Measurements from ENCODE around the gene MYO1A. TPM values are rescaled to one million over a fixed set of nuclear protein-coding genes. Genes with fewer than 3 reads are reported as not detected.

Gene MYO1A
- total and polyA plus RNA-seq, 2 donors from 2014 or later, result 0.25 to 0.77 TPM

GRCh38 chr12:57012600-57013465, 37.1 kb downstream of the MYO1A start:
- no peaks in the 10 kb centered on the region for H3K27me3 ChIP-seq (ENCODE audit: control insufficient read depth, insufficient read depth, low read length)
- peaks cover 0 to 4% (median 0%) of the 10 kb centered on the region in 3 donors for H3K4me1 ChIP-seq (ENCODE audit: control insufficient read depth in 2 of 3, insufficient read depth in 2 of 3, low read depth in 1 of 3, low read length in 3 of 3)
- no peaks in the 10 kb centered on the region for H3K9me3 ChIP-seq (ENCODE audit: control insufficient read depth in 2 of 3, insufficient read depth in 1 of 3, low read length in 3 of 3)
- no peak overlapping the region for H3K27ac ChIP-seq (ENCODE audit: low read depth in 2 of 2, low read length in 2 of 2)
- no peak for TF ChIP-seq CTCF (IDR thresholded peaks at IDR 0.05; ENCODE audit: borderline replicate concordance, extremely low read depth, insufficient read depth)
- DNase-seq (no peak), FAIRE-seq (no peak)
- no peak overlapping the region for H3K9ac ChIP-seq (ENCODE audit: low read length in 3 of 3)
- no peak overlapping the region for H3K4me3 ChIP-seq (ENCODE audit: low read length in 3 of 3)
- no peaks in the 10 kb centered on the region for H3K36me3 ChIP-seq (ENCODE audit: control insufficient read depth in 2 of 3, insufficient read depth in 3 of 3, low read length in 3 of 3)
- intact Hi-C loops (cut with DNase I), result no loop called here

DNA sequence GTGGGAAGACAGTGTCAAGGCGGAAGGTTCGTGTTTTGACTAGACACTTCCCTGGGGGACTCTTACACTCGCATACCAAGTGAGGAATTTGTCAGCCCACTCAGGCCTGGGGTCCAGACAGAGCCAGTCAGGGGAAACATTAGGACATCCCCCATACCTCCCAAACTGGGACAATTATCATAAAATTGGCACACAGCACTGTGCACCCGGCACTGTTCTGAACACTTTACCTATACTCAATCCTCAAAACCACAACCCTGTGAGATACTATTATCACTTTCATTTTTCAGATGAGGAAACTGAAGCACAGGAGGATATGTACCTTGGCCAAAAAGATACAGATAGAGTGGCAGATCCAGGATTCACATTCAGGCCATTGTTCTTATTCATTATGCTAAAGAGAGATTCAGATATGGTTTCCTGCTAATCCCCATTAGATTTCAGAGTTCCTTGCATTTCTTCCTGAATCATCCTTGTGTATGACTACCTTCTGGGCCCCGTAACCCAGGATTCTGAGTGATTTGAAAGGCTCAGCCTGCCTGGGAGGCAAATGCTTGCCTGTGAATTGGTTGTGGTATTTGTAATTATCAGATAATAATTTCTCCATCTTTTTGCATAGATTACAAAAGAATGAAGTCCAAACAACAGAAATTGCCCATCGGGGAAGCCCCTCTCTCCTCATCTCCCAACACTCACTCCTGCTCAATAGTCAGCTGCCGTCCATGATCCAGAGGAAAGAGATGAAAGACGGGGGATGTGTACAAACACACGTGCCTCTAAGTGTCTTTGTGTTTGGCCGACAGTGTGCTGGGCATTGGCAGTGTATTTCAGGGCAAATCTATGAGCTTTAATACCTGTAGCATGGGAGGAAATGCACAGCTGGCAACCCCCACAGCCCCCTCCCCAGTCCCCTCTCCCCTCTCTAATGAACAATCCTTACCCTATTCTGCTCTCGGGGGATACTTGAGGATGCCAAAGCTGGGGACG, 38.2 kb downstream of the MYO1A start:
- peaks cover 0 to 4% (median 2%) of the 10 kb centered on the region in 3 donors for H3K4me1 ChIP-seq (ENCODE audit: control insufficient read depth in 2 of 3, insufficient read depth in 2 of 3, low read depth in 1 of 3, low read length in 3 of 3)
- TF ChIP-seq CTCF (IDR thresholded peaks at IDR 0.05; ENCODE audit: borderline replicate concordance, extremely low read depth, insufficient read depth), result no peak
- H3K9ac ChIP-seq (ENCODE audit: low read length in 3 of 3), result no peak overlapping the region
- H3K36me3 ChIP-seq (ENCODE audit: control insufficient read depth in 2 of 3, insufficient read depth in 3 of 3, low read length in 3 of 3), result no peaks in the 10 kb centered on the region
- no peak overlapping the region for H3K27ac ChIP-seq (ENCODE audit: low read depth in 2 of 2, low read length in 2 of 2)
- intact Hi-C loops (cut with DNase I), result no loop called here
- DNase-seq, result no peak
- no peak overlapping the region for H3K4me3 ChIP-seq (ENCODE audit: low read length in 3 of 3)
- no peak for FAIRE-seq
- H3K27me3 ChIP-seq (ENCODE audit: control insufficient read depth, insufficient read depth, low read length), result no peaks in the 10 kb centered on the region
- H3K9me3 ChIP-seq (ENCODE audit: control insufficient read depth in 2 of 3, insufficient read depth in 1 of 3, low read length in 3 of 3), result no peaks in the 10 kb centered on the region

- no peak for DNase-seq
- intact Hi-C loops (cut with DNase I), result no loop called here
- Histone ChIP-seq H3K4me1 (ENCODE audit: control insufficient read depth in 2 of 3, insufficient read depth in 2 of 3, low read depth in 1 of 3, low read length in 3 of 3) (peaks cover 0 to 5% (median 4%) of the 10 kb centered on the region in 3 donors), H3K4me3 (ENCODE audit: low read length in 3 of 3) (no peak overlapping the region), H3K9ac (ENCODE audit: low read length in 3 of 3) (no peak overlapping the region), H3K9me3 (ENCODE audit: control insufficient read depth in 2 of 3, insufficient read depth in 1 of 3, low read length in 3 of 3) (no peaks in the 10 kb centered on the region), H3K27ac (ENCODE audit: low read depth in 2 of 2, low read length in 2 of 2) (no peak overlapping the region), H3K36me3 (ENCODE audit: control insufficient read depth in 2 of 3, insufficient read depth in 3 of 3, low read length in 3 of 3) (no peaks in the 10 kb centered on the region), H3K27me3 (ENCODE audit: control insufficient read depth, insufficient read depth, low read length) (no peaks in the 10 kb centered on the region)
- FAIRE-seq, result no peak
- TF ChIP-seq CTCF (IDR thresholded peaks at IDR 0.05; ENCODE audit: borderline replicate concordance, extremely low read depth, insufficient read depth), result no peak
Observed at GRCh38 chr12:57010627-57011247, 39.2 kb downstream of the MYO1A start.

All from kidney (tissue), 14 donors.